Suppressor macrophage (primary cell): Measurements from ENCODE around the gene FZD10.

Experiments used
- DNase-seq, 4 experiments: peaks; one replicate each; pipeline ENCODE4 v3.0.0-alpha.2; 2020 to 2022
- total RNA-seq, 17 experiments: gene quantifications; one replicate each; lab custom pipeline; 2026; ENCODE audit warnings: mixed read lengths in 6 of 17, inconsistent platforms in 3 of 17; lab: John Stamatoyannopoulos, UW

Gene FZD10
- 0 to 0.77 (median 0) reads per million in 17 experiments for total RNA-seq

DNA sequence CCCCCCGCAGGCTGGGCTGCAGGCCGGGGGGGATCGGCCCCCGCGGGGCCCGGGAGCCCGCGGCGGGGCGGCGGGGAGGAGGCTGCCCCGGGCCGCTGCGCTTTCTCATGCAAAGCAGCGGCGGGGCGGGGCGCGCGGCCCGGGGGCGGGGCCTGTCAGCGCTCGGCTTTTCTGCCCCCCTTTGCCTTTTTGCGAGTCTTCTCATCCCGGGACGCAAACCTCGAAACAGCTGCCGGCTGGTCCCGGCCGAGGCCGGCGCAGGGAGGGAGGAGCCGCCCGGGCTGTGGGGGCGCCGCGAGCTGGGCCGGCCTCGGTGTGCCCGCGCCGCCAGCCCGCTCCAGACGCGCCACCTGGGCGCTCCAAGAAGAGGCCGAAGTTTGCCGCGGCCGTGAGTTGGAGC is at the start of gene FZD10:
Gene FZD10 (plus strand): TSS at position 198 of the 400 bp plus-strand sequence. CDS start 479 bp downstream, outside the sequence.
- DNase-seq, result peak in 1 of 4 experiments; percentile 1

GRCh38 chr12:130114952-130115351 is 47.3 kb upstream of the FZD10 start:
- no peak for DNase-seq

GRCh38 chr12:130115646-130116045 is 46.6 kb upstream of the FZD10 start:
- DNase-seq, result no peak

DNA sequence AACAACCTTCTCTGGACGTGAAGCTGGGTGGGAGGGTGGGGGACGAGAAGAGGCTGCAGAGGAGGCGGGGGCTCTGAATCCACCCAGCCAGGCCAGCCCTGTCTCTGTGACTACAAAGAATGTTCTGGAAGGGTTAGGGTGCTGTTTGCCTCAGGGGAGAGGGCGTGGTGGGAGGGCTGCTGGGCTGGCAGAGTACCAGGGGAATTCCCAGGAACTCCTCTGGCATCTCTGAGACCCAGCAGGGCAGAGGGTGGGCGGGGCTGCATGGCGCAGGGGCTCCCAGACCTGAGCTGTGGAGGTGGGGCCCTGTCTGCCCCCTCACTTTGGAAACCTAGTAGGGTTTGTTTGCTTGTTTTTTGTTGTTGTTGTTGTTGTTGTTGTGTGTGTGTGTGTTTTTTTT is 45.5 kb upstream of the FZD10 start:
- DNase-seq, result no peak

- no peak for DNase-seq
Measured at GRCh38 chr12:130117233-130117632, 45.0 kb upstream of the FZD10 start.

DNA sequence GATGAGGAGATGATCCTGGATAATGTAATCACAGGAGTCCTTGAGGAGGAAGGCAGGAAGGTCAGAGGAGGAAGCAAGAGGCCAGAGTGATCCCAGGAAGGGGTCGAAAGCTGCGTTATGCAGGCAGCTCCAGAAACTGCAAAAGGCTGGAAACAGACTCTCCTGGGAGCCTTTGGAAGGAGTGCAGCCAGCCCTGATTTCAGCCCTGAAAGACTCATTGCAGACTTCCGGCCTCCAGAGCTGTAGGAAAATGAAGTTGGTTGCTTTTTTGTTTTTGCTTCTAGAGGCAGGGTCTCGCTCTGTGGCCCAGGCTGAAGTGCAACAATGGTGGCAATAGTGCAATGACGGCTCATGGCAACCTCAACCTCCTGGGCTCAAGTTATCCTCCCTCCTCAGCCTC is 44.6 kb upstream of the FZD10 start:
- no peak for DNase-seq

DNA sequence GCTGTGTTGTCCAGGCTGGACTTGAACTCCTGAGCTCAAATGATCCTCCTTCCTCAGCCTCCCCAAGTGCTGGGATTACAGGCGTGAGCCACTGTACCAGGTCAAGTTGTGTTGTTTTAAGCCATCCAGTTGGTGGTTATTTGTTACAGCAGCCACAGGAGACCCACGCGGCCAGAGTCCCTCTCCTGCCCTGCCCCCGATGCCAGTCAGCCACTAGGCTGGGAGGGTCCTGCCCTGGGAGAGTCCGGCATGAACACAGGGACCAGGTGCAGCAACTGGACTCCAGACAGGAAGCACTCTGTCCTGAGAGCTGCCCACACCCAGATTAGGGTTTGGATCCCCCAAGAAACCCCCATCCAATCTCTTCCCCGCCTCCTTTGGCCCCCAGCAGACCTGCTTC is 44.1 kb upstream of the FZD10 start:
- DNase-seq, result no peak

DNA sequence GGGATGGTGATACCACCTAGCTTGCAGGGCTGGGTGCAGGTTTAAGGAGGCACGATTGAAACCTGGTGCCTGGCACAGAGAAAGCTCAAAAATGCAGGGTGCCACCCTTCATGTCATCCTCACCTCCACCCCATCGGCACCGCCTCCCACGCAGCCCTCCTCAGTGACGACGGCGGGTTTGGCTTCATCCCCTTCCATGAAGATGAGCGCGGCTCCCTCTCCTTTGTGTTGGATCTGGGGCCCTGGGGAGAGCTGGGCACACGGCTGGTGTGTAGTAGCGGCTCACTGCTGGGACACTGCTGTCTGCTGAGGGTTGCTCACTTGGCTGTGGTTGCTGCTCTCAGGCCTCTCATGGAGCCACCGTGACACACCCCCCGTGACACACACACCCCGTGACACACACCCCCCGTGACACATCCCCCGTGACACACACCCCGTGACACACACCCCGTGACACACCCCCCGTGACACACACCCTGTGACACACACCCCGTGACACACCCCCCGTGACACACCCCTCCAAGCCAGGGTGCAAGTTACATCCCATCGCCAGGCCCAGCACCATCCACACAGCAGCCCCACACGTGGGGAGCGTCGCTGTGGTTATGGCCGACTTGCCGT is 42.9 kb upstream of the FZD10 start:
- DNase-seq, result no peak

DNA sequence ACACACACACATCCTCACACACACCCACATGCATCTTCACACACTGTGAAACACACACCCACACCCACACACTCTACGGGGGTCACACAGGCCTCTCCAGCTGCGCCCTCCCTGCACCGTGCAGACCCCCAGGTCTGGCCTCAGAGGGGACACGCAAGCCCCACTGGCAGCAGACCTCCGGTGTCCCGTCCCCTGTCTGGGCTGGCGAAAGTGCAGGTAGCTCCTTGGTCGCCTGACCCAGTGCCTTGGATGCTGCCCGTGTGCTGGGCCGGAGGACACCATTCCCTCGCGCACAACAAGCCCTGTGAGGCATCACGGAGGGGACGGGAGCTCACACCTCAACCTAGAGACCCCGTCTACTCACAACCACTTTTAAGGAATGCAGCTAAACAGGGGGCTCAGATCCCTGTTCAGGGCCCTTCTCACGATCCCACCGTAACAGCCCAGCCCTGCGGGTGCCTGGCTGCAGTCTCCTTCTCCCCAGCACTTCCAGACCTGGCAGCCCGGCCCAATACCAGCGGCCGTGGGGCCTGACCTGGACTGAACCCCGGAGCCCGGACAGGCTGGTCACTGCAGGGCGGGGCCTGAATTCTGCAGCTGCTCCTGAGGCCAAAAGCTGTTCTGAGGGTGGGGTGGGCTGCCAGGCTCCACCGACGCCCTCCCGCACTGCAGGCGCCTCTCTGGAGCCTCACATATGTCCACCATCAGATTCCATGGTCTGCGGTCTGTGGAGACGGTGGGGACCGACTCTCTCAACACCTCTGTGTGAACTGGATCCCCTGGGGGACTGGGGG is 42.1 kb upstream of the FZD10 start:
- DNase-seq, result no peak

DNA sequence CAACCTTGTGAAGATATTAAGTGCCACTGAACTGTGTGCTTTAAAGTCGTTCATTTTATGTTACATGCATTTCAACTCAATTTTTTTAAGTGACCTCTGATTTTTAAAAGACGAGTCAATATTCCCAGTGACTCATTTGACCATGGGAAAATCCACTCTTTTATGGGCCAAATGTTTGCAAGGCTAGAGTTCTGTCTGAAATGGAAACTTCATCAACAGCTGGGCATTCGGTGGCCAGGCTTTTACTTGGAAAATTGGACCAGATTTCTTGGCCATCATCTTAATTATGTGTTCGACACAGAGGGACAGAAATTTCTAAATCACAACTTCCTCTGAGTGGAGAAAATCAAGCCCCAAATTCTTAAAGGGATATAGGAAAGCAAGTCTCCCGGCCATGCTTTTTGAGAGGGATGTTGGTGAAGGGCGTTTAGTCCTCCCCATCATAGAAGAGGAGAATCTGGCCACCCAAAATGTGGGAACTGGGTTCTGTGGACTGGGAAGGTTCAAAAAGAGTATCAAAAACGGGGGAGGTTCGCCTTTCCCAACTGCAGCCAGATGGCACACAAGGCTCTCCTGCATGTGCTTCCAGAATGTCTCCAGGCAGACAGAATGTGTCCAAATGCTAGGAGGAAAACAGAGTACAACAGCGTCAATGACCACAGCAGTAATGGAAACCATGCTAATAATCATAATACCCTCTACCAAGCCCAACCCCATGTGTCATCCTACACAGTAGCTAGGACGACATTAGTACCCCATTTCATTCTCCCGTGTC is 40.9 kb upstream of the FZD10 start:
- no peak for DNase-seq

- no peak for DNase-seq
Measured at GRCh38 chr12:130122356-130122755, 39.9 kb upstream of the FZD10 start.

GRCh38 chr12:130124106-130124505 is 38.2 kb upstream of the FZD10 start:
- DNase-seq, result no peak

DNA sequence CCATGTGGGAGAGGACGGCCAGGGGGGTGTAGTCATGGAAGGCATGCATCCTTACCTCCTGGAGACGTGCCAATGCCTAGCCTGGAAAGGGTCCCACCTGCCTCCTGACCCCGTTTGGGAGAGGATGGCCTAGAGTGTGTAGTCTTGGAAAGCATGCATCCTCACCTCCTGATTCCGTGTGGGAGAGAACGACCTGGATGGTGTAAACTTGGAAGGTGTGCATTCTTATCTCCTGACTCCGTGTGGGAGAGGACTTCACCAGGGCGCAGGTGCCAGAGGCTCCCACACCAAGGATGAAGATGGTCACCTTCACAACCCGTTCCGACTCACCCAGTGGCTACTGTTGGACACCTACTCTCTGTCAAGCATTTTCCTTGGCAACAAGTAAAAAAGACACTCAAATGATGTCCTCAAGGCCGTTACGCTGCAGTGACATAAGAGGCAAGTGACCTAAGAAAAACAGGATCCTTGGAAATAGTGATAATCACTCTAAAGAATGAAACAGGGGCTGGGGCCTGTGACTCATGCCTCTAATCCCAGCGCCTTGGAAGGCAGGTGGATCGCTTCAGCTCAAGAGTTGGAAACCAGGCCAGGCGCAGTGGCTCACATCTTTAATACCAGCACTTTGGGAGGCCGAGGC is 37.5 kb upstream of the FZD10 start:
- no peak for DNase-seq

DNA sequence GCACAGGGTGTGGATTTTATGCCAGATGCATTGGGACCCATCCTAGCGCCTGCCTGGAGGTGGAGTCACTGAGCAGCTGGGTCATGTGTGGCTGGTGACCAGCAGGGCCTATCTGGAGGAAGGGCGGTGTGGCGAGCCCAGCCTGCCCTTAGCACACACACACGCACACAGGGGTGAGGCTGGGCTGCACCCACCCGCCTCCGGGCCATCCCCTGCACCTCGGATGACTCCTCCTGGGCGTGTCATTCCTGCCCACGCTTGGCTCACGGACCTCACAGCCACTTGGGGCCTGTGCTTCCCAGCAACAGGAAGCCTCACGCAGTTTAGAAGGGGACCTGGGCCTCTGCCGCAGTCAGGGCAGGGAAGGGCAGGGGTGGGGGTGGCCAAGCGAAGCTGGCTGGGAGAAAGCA is 36.2 kb upstream of the FZD10 start:
- no peak for DNase-seq

DNA sequence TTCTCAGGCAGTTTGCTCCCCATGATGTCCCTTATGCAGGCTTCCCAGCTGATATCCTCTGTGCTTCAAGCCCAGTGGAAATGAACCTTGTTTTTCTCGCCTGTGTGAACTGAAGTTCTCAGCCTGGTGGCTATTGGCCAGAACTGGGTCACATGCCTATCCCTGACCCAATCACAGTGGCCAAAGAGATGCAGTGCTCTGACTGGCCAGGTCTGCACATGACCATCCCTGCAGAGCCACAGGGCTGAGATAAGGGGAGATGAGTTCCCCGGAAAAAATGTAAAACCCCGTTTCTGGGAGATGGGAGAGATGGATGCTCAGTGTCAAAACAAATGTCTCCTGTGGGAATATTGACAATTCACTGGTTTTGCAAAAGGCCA is 34.7 kb upstream of the FZD10 start:
- no peak for DNase-seq

DNA sequence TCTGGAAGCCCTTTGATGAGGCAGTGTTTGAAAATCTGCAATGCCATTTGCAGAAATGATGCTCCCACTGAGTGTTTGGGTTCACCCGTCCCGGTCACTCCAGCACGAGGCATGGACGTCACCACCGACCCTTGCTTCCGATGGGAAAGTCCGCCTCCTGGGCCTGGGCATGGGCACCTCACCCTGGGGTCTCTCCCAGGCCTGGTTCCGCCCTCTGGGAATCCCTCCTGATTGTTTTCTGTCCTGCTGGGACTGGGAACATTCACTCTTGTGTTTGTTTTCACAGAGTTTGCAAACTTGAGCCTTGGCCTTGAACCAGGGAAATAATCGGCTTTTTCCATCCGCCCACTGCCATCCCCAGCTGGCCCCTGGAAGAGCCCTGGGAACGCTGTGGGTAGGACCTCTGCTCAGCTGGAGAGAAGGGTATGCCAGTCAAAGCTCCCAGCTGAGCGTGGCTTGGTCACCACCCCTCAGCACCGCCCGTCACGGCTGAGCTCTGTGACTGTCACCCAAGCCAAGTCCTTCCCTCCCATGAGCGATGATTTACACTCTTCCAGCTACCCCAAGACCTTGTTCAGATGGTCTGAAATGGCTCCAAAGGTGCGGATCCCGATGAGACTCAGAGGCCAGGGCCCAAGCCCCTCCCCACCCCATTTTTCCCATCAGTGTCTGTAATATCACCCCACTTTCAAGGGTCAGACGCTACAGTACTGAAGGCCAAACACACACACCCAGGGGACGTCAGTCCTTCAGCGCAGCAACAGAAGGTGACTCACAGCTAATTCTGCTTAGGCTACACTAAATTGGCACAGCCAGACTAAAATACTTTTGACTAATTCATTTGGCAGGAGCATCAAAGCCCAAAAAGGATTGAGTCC is 34.1 kb upstream of the FZD10 start:
- no peak for DNase-seq

DNA sequence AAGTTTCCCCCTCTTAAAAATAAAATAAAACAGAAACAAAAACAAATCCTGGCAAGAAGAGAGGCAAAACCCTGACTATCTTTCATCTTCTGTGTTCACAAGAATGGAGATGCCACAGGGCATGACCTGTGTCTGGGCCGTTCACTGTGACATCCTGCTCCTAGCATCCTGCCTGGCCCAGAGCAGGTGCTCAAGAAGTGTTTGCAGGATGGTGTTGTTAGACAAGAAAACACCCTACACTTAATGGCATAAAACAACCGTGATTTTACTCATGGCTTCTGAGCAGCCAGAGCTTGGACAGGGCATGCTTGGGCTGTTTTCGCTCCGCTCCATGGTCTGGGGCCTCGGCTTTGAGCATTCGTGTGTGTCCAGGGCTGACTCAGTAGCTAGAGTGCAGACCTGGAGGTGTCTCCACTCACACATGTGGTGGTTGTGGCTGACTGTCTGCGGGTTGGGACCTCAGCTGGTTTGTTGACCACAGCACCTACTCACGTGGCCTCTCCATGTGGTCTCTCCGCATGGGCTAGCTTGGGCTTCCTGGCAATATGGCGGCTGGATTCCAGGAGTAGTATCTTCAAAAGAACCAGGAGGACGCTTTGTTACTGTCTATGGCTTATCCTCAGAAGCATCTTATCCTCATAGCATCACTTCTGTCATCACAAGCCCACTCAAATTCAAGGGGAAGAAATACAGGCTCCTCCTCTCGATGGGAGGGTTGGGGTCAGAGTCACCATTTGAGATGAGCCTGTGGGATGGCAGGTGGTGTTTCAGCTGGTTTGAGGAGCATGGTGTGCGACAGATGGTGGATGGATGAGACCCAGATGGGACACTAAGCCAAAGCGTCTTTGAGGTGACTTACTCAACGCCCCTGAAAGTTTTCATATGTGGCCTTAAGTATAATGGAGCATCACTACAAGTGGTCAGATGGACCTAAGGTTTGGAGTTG is 33.2 kb upstream of the FZD10 start:
- no peak for DNase-seq

GRCh38 chr12:130130346-130130745 is 31.9 kb upstream of the FZD10 start:
- DNase-seq, result no peak

- DNase-seq, result no peak
Measured at GRCh38 chr12:130131025-130131424, 31.2 kb upstream of the FZD10 start.

DNA sequence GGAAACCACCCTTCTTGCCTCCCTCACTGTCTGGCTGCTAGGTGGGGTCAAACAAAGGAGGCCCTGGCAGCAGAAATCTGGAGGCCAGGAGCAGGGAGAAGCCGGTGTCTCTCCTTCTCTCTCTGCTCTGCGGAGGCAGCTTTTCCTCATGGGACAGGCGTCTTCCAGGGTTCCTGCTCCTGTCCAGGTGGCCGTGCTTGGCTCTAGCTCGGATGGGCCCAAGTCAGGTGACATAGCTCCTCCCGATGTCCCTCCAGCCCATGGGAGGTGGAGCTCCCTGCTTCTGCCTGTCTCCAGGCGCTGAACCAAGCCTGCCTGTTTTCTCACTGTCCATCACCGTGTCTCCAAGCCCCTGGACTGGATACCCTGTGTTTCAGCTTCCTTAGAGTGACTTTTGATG is 30.5 kb upstream of the FZD10 start:
- DNase-seq, result no peak
